ENCODE measurements around the gene FOXP1. TPM values are rescaled to one million over a fixed set of nuclear protein-coding genes. Genes with fewer than 3 reads are reported as not detected.

The FOXP1 gene
- total and polyA plus RNA-seq, 4 donors: 4.9 to 35.4 (median 32.0) TPM

GRCh38 chr3:70959506-70960291, 623.8 kb downstream of the FOXP1 start:
- Histone ChIP-seq H3K27me3 (ENCODE audit: control insufficient read depth in 4 of 4, insufficient read depth in 4 of 4, low read length in 3 of 4) (no peaks in the 10 kb centered on the region), H3K4me3 (ENCODE audit: low read depth in 1 of 3, low read length in 3 of 3) (no peak overlapping the region), H3K9ac (ENCODE audit: low read depth in 1 of 2, low read length in 2 of 2) (no peak overlapping the region), H3K36me3 (ENCODE audit: control insufficient read depth in 4 of 4, insufficient read depth in 3 of 4, low read depth in 1 of 4, low read length in 3 of 4) (peaks cover 5 to 32% (median 29%) of the 10 kb centered on the region in 4 donors), H3K27ac (ENCODE audit: low read depth in 1 of 2, low read length in 2 of 2) (no peak overlapping the region), H3K4me1 (ENCODE audit: control insufficient read depth in 4 of 4, insufficient read depth in 4 of 4, low read length in 3 of 4) (no peaks in the 10 kb centered on the region), H3K9me3 (ENCODE audit: control insufficient read depth in 4 of 4, low read length in 3 of 4) (no peaks in the 10 kb centered on the region)
- TF ChIP-seq, protein P1, sequence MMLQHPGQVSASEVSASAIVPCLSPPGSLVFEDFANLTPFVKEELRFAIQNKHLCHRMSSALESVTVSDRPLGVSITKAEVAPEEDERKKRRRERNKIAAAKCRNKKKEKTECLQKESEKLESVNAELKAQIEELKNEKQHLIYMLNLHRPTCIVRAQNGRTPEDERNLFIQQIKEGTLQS (IDR thresholded peaks at IDR 0.05): no peak
- no peak for TF ChIP-seq REST (IDR thresholded peaks at IDR 0.05)
- TF ChIP-seq YY1 (IDR thresholded peaks at IDR 0.05): no peak
- no peak for TF ChIP-seq FOXA1 (IDR thresholded peaks at IDR 0.05)
- no peak for TF ChIP-seq SP1 (IDR thresholded peaks at IDR 0.05)
- TF ChIP-seq CTCF (IDR thresholded peaks at IDR 0.05; ENCODE audit: low read depth, low read length, missing input control): no peak
- TF ChIP-seq JUND (IDR thresholded peaks at IDR 0.05): no peak
- no peak for TF ChIP-seq HNF4G (IDR thresholded peaks at IDR 0.05)
- no peak for TF ChIP-seq FOXA2 (IDR thresholded peaks at IDR 0.05)
- TF ChIP-seq RXRA (IDR thresholded peaks at IDR 0.05): no peak
- 95% methylated on average over 14 of the region's 14 CpGs for WGBS
- no peak for DNase-seq (ENCODE audit: low spot score)

DNA sequence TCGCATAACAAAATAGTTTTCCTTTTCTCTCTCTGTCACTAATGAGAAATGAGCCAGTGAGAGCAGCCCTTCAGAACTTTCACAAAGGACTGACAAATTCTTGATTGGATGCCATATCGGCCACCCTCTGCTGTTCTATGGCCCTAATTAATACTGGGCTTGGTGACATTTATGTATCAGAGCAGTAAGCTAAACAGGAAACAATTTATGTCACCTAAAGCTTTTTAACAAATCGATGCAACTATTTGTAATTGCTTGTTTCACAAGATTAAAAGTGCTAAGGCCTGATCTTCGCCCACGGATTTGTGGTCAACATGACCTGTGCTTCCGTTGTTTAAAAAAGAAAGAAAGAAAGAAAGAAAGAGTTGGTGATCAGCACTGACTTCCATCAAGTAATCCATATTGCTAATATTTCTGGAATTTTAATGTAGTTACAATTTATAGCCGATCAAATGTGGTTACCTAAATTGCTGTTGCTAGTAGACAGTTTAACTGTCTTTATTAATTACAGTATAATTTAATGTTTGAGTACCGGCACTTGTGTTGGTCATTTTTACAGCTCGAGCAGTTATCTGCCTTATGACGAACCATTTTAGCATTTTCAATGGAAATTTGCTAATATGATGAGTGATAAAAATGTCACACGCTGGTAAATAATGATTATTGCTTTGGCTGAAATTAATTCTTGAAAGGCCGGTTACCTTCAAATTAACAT, 631.3 kb downstream of the FOXP1 start:
- DNase-seq (ENCODE audit: low spot score): no peak
- no peak overlapping the region for H3K9ac ChIP-seq (ENCODE audit: low read depth in 1 of 2, low read length in 2 of 2)
- no peak overlapping the region for H3K27ac ChIP-seq (ENCODE audit: low read depth in 1 of 2, low read length in 2 of 2)
- H3K4me1 ChIP-seq (ENCODE audit: control insufficient read depth in 4 of 4, insufficient read depth in 4 of 4, low read length in 3 of 4): no peaks in the 10 kb centered on the region
- H3K9me3 ChIP-seq (ENCODE audit: control insufficient read depth in 4 of 4, low read length in 3 of 4): no peaks in the 10 kb centered on the region
- H3K27me3 ChIP-seq (ENCODE audit: control insufficient read depth in 4 of 4, insufficient read depth in 4 of 4, low read length in 3 of 4): no peaks in the 10 kb centered on the region
- WGBS: 84% methylated on average over 12 of the region's 12 CpGs
- H3K4me3 ChIP-seq (ENCODE audit: low read depth in 1 of 3, low read length in 3 of 3): no peak overlapping the region
- peaks cover 0 to 2% (median 0%) of the 10 kb centered on the region in 4 donors for H3K36me3 ChIP-seq (ENCODE audit: control insufficient read depth in 4 of 4, insufficient read depth in 3 of 4, low read depth in 1 of 4, low read length in 3 of 4)
- TF ChIP-seq JUND (IDR thresholded peaks at IDR 0.05): no peak
- no peak for TF ChIP-seq CTCF (IDR thresholded peaks at IDR 0.05; ENCODE audit: low read depth, low read length, missing input control)
- TF ChIP-seq HNF4G (IDR thresholded peaks at IDR 0.05): no peak
- TF ChIP-seq YY1 (IDR thresholded peaks at IDR 0.05): no peak
- TF ChIP-seq NR2F2 (IDR thresholded peaks at IDR 0.05): no peak
- no peak for TF ChIP-seq HNF4A (conservative IDR thresholded peaks at IDR 0.05)
- no peak for TF ChIP-seq GABPA (IDR thresholded peaks at IDR 0.05 in 1 of 2, conservative IDR thresholded peaks at IDR 0.05 in 1 of 2)
